Endodermal cell (in vitro differentiated cells): ENCODE measurements around the gene GSTM4. TPM values are rescaled to one million over a fixed set of nuclear protein-coding genes. Genes with fewer than 3 reads are reported as not detected.
"Not testable (repeated sequence)": the region's sequence is repeated elsewhere in the genome, so short reads cannot be mapped to it uniquely, and the experiment has no call there.

ENCODE experiments used
- DNase-seq: peaks from one replicate; pipeline ENCODE4 v3.0.0-alpha.2; 2017
- H3K27ac ChIP-seq: 2 replicates; pipeline ENCODE4 v1.5.1; 2013; ENCODE audit warnings: mild to moderate bottlenecking, low read depth, low read length, moderate library complexity
- H3K27me3 ChIP-seq: 2 replicates; pipeline ENCODE4 v1.6.1; 2013; ENCODE audit warnings: mild to moderate bottlenecking, low read length, moderate library complexity; ENCODE audit not compliant: insufficient read depth, control insufficient read depth, poor library complexity, severe bottlenecking
- H3K36me3 ChIP-seq: 2 replicates; pipeline ENCODE4 v1.7.0; 2013; ENCODE audit warnings: mild to moderate bottlenecking, low read length, moderate library complexity; ENCODE audit not compliant: control insufficient read depth, insufficient read depth
- H3K4me1 ChIP-seq: one replicate; pipeline ENCODE4 v1.7.0; 2013; ENCODE audit warnings: low read length; ENCODE audit not compliant: control insufficient read depth, insufficient read depth
- H3K4me3 ChIP-seq: 2 replicates; pipeline ENCODE4 v1.5.1; 2013; ENCODE audit warnings: mild to moderate bottlenecking, low read length, moderate library complexity
- H3K9ac ChIP-seq: 2 replicates; pipeline ENCODE4 v1.6.1; 2013; ENCODE audit warnings: mild to moderate bottlenecking, low read length, moderate library complexity; ENCODE audit not compliant: poor library complexity, severe bottlenecking; ENCODE audit errors: extremely low read depth
- H3K9me3 ChIP-seq: 2 replicates; pipeline ENCODE4 v1.6.1; 2013; ENCODE audit warnings: mild to moderate bottlenecking, low read length, moderate library complexity; ENCODE audit not compliant: control insufficient read depth
- H3K27ac Mint-ChIP-seq: 2 replicates; pipeline ENCODE4 v1.8.0; 2020; ENCODE audit warnings: mixed read lengths
- H3K27me3 Mint-ChIP-seq: 2 replicates; pipeline ENCODE4 v1.8.0; 2021; ENCODE audit warnings: mild to moderate bottlenecking, mixed read lengths; ENCODE audit not compliant: insufficient read depth
- H3K36me3 Mint-ChIP-seq: 2 replicates; pipeline ENCODE4 v1.8.0; 2020; ENCODE audit warnings: low read depth, mixed read lengths
- H3K4me1 Mint-ChIP-seq: 2 replicates; pipeline ENCODE4 v1.8.0; 2020; ENCODE audit warnings: mixed read lengths
- H3K4me3 Mint-ChIP-seq: 2 replicates; pipeline ENCODE4 v1.8.0; 2020; ENCODE audit warnings: mild to moderate bottlenecking, moderate library complexity, mixed read lengths
- H3K9me3 Mint-ChIP-seq: 2 replicates; pipeline ENCODE4 v1.8.0; 2020; ENCODE audit warnings: mild to moderate bottlenecking, mixed read lengths
- WGBS, 2 experiments: methylation state at CpG; one replicate each; pipeline versions ENCODE4 v1.1.5 to v1.1.7; 2013; ENCODE audit warnings: missing lambda C conversion rate in 2 of 2, mixed read lengths in 1 of 2; ENCODE audit not compliant: insufficient coverage in 1 of 2, insufficient read length in 1 of 2; 5-methylcytosine and 5-hydroxymethylcytosine counted together
- total RNA-seq, 2 donors: library from RNA; stranded (reverse); fragmentation: NEBNext Ultra II Directional in 1 of 2; extraction: Animal tissue kit (Norgen Biotek cat#: 25700) in 1 of 2; gene quantifications; 2 replicates in 1 of 2; 3 replicates in 1 of 2; pipeline ENCODE4 v1.2.1, GENCODE V29; 2021
- TF ChIP-seq, protein P1 (sequence below): fragments of 200-600 bp; sonication (generic); conservative IDR thresholded peaks from 2 replicates; pipeline ENCODE4 v1.5.0; 2021; ENCODE audit warnings: antibody characterized with exemption, mild to moderate bottlenecking

GSTM4 gene
- total RNA-seq, 2 donors from 2014 or later, result 20.1 to 28.5 TPM

- H3K4me1 ChIP-seq, result no peaks in the 10 kb centered on the region
- no peaks in the 10 kb centered on the region for H3K9me3 ChIP-seq
- Mint-ChIP-seq H3K27me3 (peaks cover 2% of the 10 kb centered on the region), H3K4me3 (no peak overlapping the region), H3K4me1 (peaks cover under 1% of the 10 kb centered on the region), H3K9me3 (no peaks in the 10 kb centered on the region), H3K36me3 (peaks cover 10% of the 10 kb centered on the region), H3K27ac (no peak overlapping the region)
- no peaks in the 10 kb centered on the region for H3K27me3 ChIP-seq
- H3K4me3 ChIP-seq, result no peak overlapping the region
- TF ChIP-seq, protein P1, sequence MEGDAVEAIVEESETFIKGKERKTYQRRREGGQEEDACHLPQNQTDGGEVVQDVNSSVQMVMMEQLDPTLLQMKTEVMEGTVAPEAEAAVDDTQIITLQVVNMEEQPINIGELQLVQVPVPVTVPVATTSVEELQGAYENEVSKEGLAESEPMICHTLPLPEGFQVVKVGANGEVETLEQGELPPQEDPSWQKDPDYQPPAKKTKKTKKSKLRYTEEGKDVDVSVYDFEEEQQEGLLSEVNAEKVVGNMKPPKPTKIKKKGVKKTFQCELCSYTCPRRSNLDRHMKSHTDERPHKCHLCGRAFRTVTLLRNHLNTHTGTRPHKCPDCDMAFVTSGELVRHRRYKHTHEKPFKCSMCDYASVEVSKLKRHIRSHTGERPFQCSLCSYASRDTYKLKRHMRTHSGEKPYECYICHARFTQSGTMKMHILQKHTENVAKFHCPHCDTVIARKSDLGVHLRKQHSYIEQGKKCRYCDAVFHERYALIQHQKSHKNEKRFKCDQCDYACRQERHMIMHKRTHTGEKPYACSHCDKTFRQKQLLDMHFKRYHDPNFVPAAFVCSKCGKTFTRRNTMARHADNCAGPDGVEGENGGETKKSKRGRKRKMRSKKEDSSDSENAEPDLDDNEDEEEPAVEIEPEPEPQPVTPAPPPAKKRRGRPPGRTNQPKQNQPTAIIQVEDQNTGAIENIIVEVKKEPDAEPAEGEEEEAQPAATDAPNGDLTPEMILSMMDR, result no peak
- H3K27ac ChIP-seq, result no peak overlapping the region
- no peaks in the 10 kb centered on the region for H3K36me3 ChIP-seq
- DNase-seq, result no peak
- H3K9ac ChIP-seq, result no peak overlapping the region
- 88 to 89% methylated on average over 3 to 5 of the region's 5 CpGs for WGBS, 2 experiments
Observed at GRCh38 chr1:109659997-109660690, 4.2 kb downstream of the GSTM4 start.

GRCh38 chr1:109660691-109661026 is 4.8 kb downstream of the GSTM4 start:
- DNase-seq, H3K4me1 Mint-ChIP-seq, H3K4me1 ChIP-seq, H3K27ac ChIP-seq, H3K9me3 ChIP-seq, H3K27me3 Mint-ChIP-seq, H3K9ac ChIP-seq, H3K27me3 ChIP-seq, H3K27ac Mint-ChIP-seq, H3K36me3 ChIP-seq, H3K4me3 ChIP-seq, H3K9me3 Mint-ChIP-seq, H3K4me3 Mint-ChIP-seq: not testable (repeated sequence)
- WGBS, 2 experiments, result 91 to 100% methylated on average over 1 to 2 of the region's 4 CpGs
- H3K36me3 Mint-ChIP-seq, result peaks cover 10% of the 10 kb centered on the region

GRCh38 chr1:109661391-109661790 is 5.5 kb downstream of the GSTM4 start:
- H3K9me3 Mint-ChIP-seq, result no peaks in the 10 kb centered on the region
- H3K27ac Mint-ChIP-seq, result no peak overlapping the region
- H3K36me3 Mint-ChIP-seq, result peaks cover 10% of the 10 kb centered on the region
- H3K27me3 Mint-ChIP-seq, result no peaks in the 10 kb centered on the region
- 85 to 91% methylated on average over 2 of the region's 2 CpGs for WGBS, 2 experiments
- no peak overlapping the region for H3K9ac ChIP-seq
- no peak overlapping the region for H3K4me3 Mint-ChIP-seq
- no peaks in the 10 kb centered on the region for H3K27me3 ChIP-seq
- no peaks in the 10 kb centered on the region for H3K4me1 ChIP-seq
- H3K4me3 ChIP-seq, result no peak overlapping the region
- no peaks in the 10 kb centered on the region for H3K36me3 ChIP-seq
- H3K4me1 Mint-ChIP-seq, result no peaks in the 10 kb centered on the region
- no peaks in the 10 kb centered on the region for H3K9me3 ChIP-seq
- no peak for DNase-seq
- no peak overlapping the region for H3K27ac ChIP-seq
- TF ChIP-seq, protein P1, result no peak

DNA sequence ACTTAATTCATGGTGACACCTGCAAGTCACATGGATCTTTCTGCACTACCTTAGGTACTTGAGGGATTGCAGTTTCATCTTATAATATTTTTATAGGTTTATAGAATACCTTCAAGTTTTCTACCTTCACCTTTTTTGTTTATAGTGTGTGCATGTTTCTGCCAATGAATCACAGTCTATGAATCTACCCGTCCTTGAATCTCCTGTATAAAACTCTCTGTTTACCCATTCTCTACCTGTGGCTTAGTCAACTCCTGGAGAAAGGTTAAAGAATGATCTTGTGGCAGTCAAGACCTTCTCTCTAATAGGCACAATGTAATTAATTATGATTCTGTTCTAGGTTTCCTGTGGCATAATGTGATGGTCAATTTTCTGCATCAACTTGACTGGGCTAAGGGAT is 8.8 kb downstream of the GSTM4 start:
- Histone ChIP-seq H3K9ac (no peak overlapping the region), H3K9me3 (no peaks in the 10 kb centered on the region), H3K4me3 (no peak overlapping the region), H3K4me1 (peaks cover 5% of the 10 kb centered on the region), H3K27ac (no peak overlapping the region), H3K27me3 (no peaks in the 10 kb centered on the region), H3K36me3 (no peaks in the 10 kb centered on the region)
- H3K36me3 Mint-ChIP-seq, result peaks cover 5% of the 10 kb centered on the region
- TF ChIP-seq, protein P1, result no peak
- no peak for DNase-seq
- 70 to 100% methylated on average over 1 of the region's 1 CpG for WGBS, 2 experiments
- H3K4me1 Mint-ChIP-seq, result peaks cover 6% of the 10 kb centered on the region
- no peaks in the 10 kb centered on the region for H3K9me3 Mint-ChIP-seq
- no peak overlapping the region for H3K27ac Mint-ChIP-seq
- H3K4me3 Mint-ChIP-seq, result no peak overlapping the region
- H3K27me3 Mint-ChIP-seq, result peaks cover 3% of the 10 kb centered on the region
